ENCODE results near the gene CENPP.

CENPP gene

GRCh38 chr9:92648474-92648971 lies 322.8 kb downstream of the CENPP start:
- Histone ChIP-seq H3K4me1 (ENCODE audit: control insufficient read depth, insufficient read depth, low read length, poor library complexity, severe bottlenecking) (no peaks in the 10 kb centered on the region), H3K36me3 (ENCODE audit: control insufficient read depth, insufficient read depth, low read length) (peaks cover 80% of the 10 kb centered on the region), H3K9me3 (ENCODE audit: control insufficient read depth, low read length) (no peaks in the 10 kb centered on the region), H3K27ac (ENCODE audit: low read depth, low read length, severe bottlenecking) (peak overlapping the region; percentile 23), H3K4me3 (ENCODE audit: extremely low read depth, insufficient read depth, low read length, poor library complexity, severe bottlenecking) (no peak overlapping the region)
- WGBS, 2 experiments (ENCODE audit: insufficient coverage in 2 of 2), result 90 to 92% methylated on average over 6 of the region's 6 CpGs

GRCh38 chr9:92649007-92649406 lies 323.3 kb downstream of the CENPP start:
- WGBS, 2 experiments (ENCODE audit: insufficient coverage in 2 of 2), result 94 to 98% methylated on average over 4 to 5 of the region's 5 CpGs
- H3K4me1 ChIP-seq (ENCODE audit: control insufficient read depth, insufficient read depth, low read length, poor library complexity, severe bottlenecking), result no peaks in the 10 kb centered on the region
- H3K4me3 ChIP-seq (ENCODE audit: extremely low read depth, insufficient read depth, low read length, poor library complexity, severe bottlenecking), result no peak overlapping the region
- H3K9me3 ChIP-seq (ENCODE audit: control insufficient read depth, low read length), result no peaks in the 10 kb centered on the region
- peaks cover 78% of the 10 kb centered on the region for H3K36me3 ChIP-seq (ENCODE audit: control insufficient read depth, insufficient read depth, low read length)
- no peak overlapping the region for H3K27ac ChIP-seq (ENCODE audit: low read depth, low read length, severe bottlenecking)

- Histone ChIP-seq H3K36me3 (ENCODE audit: control insufficient read depth, insufficient read depth, low read length) (peaks cover 73% of the 10 kb centered on the region), H3K4me1 (ENCODE audit: control insufficient read depth, insufficient read depth, low read length, poor library complexity, severe bottlenecking) (no peaks in the 10 kb centered on the region), H3K9me3 (ENCODE audit: control insufficient read depth, low read length) (no peaks in the 10 kb centered on the region), H3K4me3 (ENCODE audit: extremely low read depth, insufficient read depth, low read length, poor library complexity, severe bottlenecking) (no peak overlapping the region), H3K27ac (ENCODE audit: low read depth, low read length, severe bottlenecking) (no peak overlapping the region)
- WGBS, 2 experiments (ENCODE audit: insufficient coverage in 2 of 2), result 96 to 100% methylated on average over 4 of the region's 6 CpGs
These were observed 324.5 kb downstream of the CENPP start for GRCh38 chr9:92650296-92650695.

GRCh38 chr9:92650839-92651621 lies 325.3 kb downstream of the CENPP start:
- H3K4me1 ChIP-seq (ENCODE audit: control insufficient read depth, insufficient read depth, low read length, poor library complexity, severe bottlenecking), result no peaks in the 10 kb centered on the region
- H3K36me3 ChIP-seq (ENCODE audit: control insufficient read depth, insufficient read depth, low read length), result peaks cover 78% of the 10 kb centered on the region
- peak overlapping the region; percentile 36 for H3K27ac ChIP-seq (ENCODE audit: low read depth, low read length, severe bottlenecking)
- 94 to 95% methylated on average over 7 to 9 of the region's 10 CpGs for WGBS, 2 experiments (ENCODE audit: insufficient coverage in 2 of 2)
- H3K4me3 ChIP-seq (ENCODE audit: extremely low read depth, insufficient read depth, low read length, poor library complexity, severe bottlenecking), result no peak overlapping the region
- H3K9me3 ChIP-seq (ENCODE audit: control insufficient read depth, low read length), result no peaks in the 10 kb centered on the region

- H3K4me1 ChIP-seq (ENCODE audit: control insufficient read depth, insufficient read depth, low read length, poor library complexity, severe bottlenecking), result no peaks in the 10 kb centered on the region
- 100% methylated on average over 1 of the region's 1 CpG; no CpG with 5 or more reads in 1 of the 2 experiments for WGBS, 2 experiments (ENCODE audit: insufficient coverage in 2 of 2)
- no peaks in the 10 kb centered on the region for H3K9me3 ChIP-seq (ENCODE audit: control insufficient read depth, low read length)
- no peak overlapping the region for H3K27ac ChIP-seq (ENCODE audit: low read depth, low read length, severe bottlenecking)
- no peak overlapping the region for H3K4me3 ChIP-seq (ENCODE audit: extremely low read depth, insufficient read depth, low read length, poor library complexity, severe bottlenecking)
- peaks cover 78% of the 10 kb centered on the region for H3K36me3 ChIP-seq (ENCODE audit: control insufficient read depth, insufficient read depth, low read length)
These were observed 326.7 kb downstream of the CENPP start for GRCh38 chr9:92652461-92652860.

- Histone ChIP-seq H3K36me3 (ENCODE audit: control insufficient read depth, insufficient read depth, low read length) (peaks cover 73% of the 10 kb centered on the region), H3K4me3 (ENCODE audit: extremely low read depth, insufficient read depth, low read length, poor library complexity, severe bottlenecking) (no peak overlapping the region), H3K27ac (ENCODE audit: low read depth, low read length, severe bottlenecking) (no peak overlapping the region), H3K4me1 (ENCODE audit: control insufficient read depth, insufficient read depth, low read length, poor library complexity, severe bottlenecking) (no peaks in the 10 kb centered on the region), H3K9me3 (ENCODE audit: control insufficient read depth, low read length) (no peaks in the 10 kb centered on the region)
- 97 to 98% methylated on average over 19 of the region's 19 CpGs for WGBS, 2 experiments (ENCODE audit: insufficient coverage in 2 of 2)
These were observed 328.9 kb downstream of the CENPP start for GRCh38 chr9:92654481-92655301.

GRCh38 chr9:92655366-92655765 lies 329.6 kb downstream of the CENPP start:
- WGBS, 2 experiments (ENCODE audit: insufficient coverage in 2 of 2), result 88 to 94% methylated on average over 6 to 7 of the region's 7 CpGs
- Histone ChIP-seq H3K36me3 (ENCODE audit: control insufficient read depth, insufficient read depth, low read length) (peaks cover 69% of the 10 kb centered on the region), H3K9me3 (ENCODE audit: control insufficient read depth, low read length) (no peaks in the 10 kb centered on the region), H3K27ac (ENCODE audit: low read depth, low read length, severe bottlenecking) (no peak overlapping the region), H3K4me3 (ENCODE audit: extremely low read depth, insufficient read depth, low read length, poor library complexity, severe bottlenecking) (no peak overlapping the region), H3K4me1 (ENCODE audit: control insufficient read depth, insufficient read depth, low read length, poor library complexity, severe bottlenecking) (no peaks in the 10 kb centered on the region)

- Histone ChIP-seq H3K27ac (ENCODE audit: low read depth, low read length, severe bottlenecking) (no peak overlapping the region), H3K4me1 (ENCODE audit: control insufficient read depth, insufficient read depth, low read length, poor library complexity, severe bottlenecking) (no peaks in the 10 kb centered on the region), H3K36me3 (ENCODE audit: control insufficient read depth, insufficient read depth, low read length) (peaks cover 63% of the 10 kb centered on the region), H3K4me3 (ENCODE audit: extremely low read depth, insufficient read depth, low read length, poor library complexity, severe bottlenecking) (no peak overlapping the region), H3K9me3 (ENCODE audit: control insufficient read depth, low read length) (no peaks in the 10 kb centered on the region)
- WGBS, 2 experiments (ENCODE audit: insufficient coverage in 2 of 2), result 91 to 95% methylated on average over 7 to 8 of the region's 9 CpGs
These were observed 330.3 kb downstream of the CENPP start for GRCh38 chr9:92655896-92656536.

- no peak overlapping the region for H3K4me3 ChIP-seq (ENCODE audit: extremely low read depth, insufficient read depth, low read length, poor library complexity, severe bottlenecking)
- no peaks in the 10 kb centered on the region for H3K9me3 ChIP-seq (ENCODE audit: control insufficient read depth, low read length)
- peaks cover 58% of the 10 kb centered on the region for H3K36me3 ChIP-seq (ENCODE audit: control insufficient read depth, insufficient read depth, low read length)
- H3K4me1 ChIP-seq (ENCODE audit: control insufficient read depth, insufficient read depth, low read length, poor library complexity, severe bottlenecking), result no peaks in the 10 kb centered on the region
- WGBS, 2 experiments (ENCODE audit: insufficient coverage in 2 of 2), result 95% methylated on average over 9 of the region's 11 CpGs; no CpG with 5 or more reads in 1 of the 2 experiments
- H3K27ac ChIP-seq (ENCODE audit: low read depth, low read length, severe bottlenecking), result no peak overlapping the region
These were observed 330.8 kb downstream of the CENPP start for GRCh38 chr9:92656537-92656925.

GRCh38 chr9:92657296-92658094 lies 331.7 kb downstream of the CENPP start:
- H3K4me3 ChIP-seq (ENCODE audit: extremely low read depth, insufficient read depth, low read length, poor library complexity, severe bottlenecking), result no peak overlapping the region
- WGBS, 2 experiments (ENCODE audit: insufficient coverage in 2 of 2), result 97% methylated on average over 11 to 13 of the region's 17 CpGs

More at GRCh38 chr9:92657296-92658094, 331.7 kb downstream of the CENPP start:
- H3K9me3 ChIP-seq (ENCODE audit: control insufficient read depth, low read length), result no peaks in the 10 kb centered on the region
- H3K4me1 ChIP-seq (ENCODE audit: control insufficient read depth, insufficient read depth, low read length, poor library complexity, severe bottlenecking), result no peaks in the 10 kb centered on the region
- H3K36me3 ChIP-seq (ENCODE audit: control insufficient read depth, insufficient read depth, low read length), result peaks cover 49% of the 10 kb centered on the region
- no peak overlapping the region for H3K27ac ChIP-seq (ENCODE audit: low read depth, low read length, severe bottlenecking)
